Mucosa of descending colon (tissue), 3 donors: ENCODE results near the gene EFHC2. TPM values are rescaled to one million over a fixed set of nuclear protein-coding genes. Genes with fewer than 3 reads are reported as not detected.

Experiments used
- ATAC-seq: fragments of 200-7000 bp; cut with Tn5 transposase; one replicate; pipeline ENCODE4 v1.9.1; 2020; ENCODE audit warnings: mild to moderate bottlenecking, moderate library complexity
- DNase-seq, 3 donors: peaks; one replicate each; pipeline ENCODE4 v3.0.0-alpha.2; 2020
- H3K36me3 ChIP-seq: fragments of 200-600 bp; one replicate; pipeline ENCODE4 v1.8.0; 2021; ENCODE audit warnings: low read depth, mild to moderate bottlenecking
- H3K4me1 ChIP-seq: fragments of 200-600 bp; one replicate; pipeline ENCODE4 v1.8.0; 2021; ENCODE audit warnings: low read depth, mild to moderate bottlenecking
- H3K4me3 ChIP-seq: fragments of 200-600 bp; one replicate; pipeline ENCODE4 v1.8.0; 2021; ENCODE audit warnings: mild to moderate bottlenecking
- H3K9me3 ChIP-seq: fragments of 200-600 bp; one replicate; pipeline ENCODE4 v1.8.0; 2021; ENCODE audit warnings: mild to moderate bottlenecking
- intact Hi-C, 2 donors: fragments of 100-400 bp; cut with DNase I in 1 of 2; cut with micrococcal nuclease in 1 of 2; formaldehyde crosslinking; loops; one replicate each; pipeline versions ENCODE4 v1.11.0 to v1.11.1; 2022; cut with DNase I, micrococcal nuclease
- total RNA-seq, 3 donors: library from RNA; stranded (reverse); fragmentation: NEBNext Ultra II Directional in 2 of 3; extraction: Animal tissue kit (Norgen Biotek cat#: 25700) in 2 of 3; gene quantifications; one replicate each; pipeline versions ENCODE4 v1.2.1 to v1.2.4, GENCODE V29; 2021 to 2023
- TF ChIP-seq, protein P1 (sequence below): fragments of 200-600 bp; IDR thresholded peaks from one replicate; pipeline ENCODE4 v1.8.0; 2022; ENCODE audit warnings: antibody characterized with exemption, mild to moderate bottlenecking
- donor health status: DM: no; HTN: no; CAD: no; lungs with moderate emphysema.
- donor health status: DM: no; HTN: no; CAD: no.
- donor health status: DM: no; HTN: yes; CAD: no.

Gene EFHC2
- total RNA-seq, 3 donors from 2014 or later: 0.78 to 3.0 (median 1.9) TPM

DNA sequence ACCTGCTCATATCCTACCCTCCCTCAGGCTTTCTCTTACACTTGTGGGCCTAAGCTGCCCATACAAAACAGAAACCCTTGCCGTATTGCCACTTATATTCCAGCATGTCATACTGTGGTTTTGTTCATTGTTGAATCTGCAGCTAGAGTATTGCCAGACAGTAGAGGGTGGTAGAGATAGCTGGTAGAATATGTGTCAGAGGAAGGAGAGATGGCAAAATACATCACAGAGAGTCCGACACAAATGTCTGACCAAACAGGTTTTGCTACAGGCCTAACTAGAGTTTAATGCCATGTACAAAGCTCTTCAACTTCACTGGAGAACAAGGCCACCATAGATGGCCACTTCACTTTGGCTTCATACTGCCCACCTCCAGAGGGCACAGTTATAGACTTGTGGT lies 160.1 kb downstream of the EFHC2 start:
- DNase-seq: peak in 1 of 3 donors; percentile 2
- ATAC-seq: peak; percentile 25
- no peaks in the 10 kb centered on the region for H3K4me1 ChIP-seq

GRCh38 chrX:44178274-44179053 lies 165.0 kb downstream of the EFHC2 start:
- Histone ChIP-seq H3K4me3 (no peak overlapping the region), H3K36me3 (no peaks in the 10 kb centered on the region), H3K4me1 (no peaks in the 10 kb centered on the region), H3K9me3 (no peaks in the 10 kb centered on the region)
- ATAC-seq (no peak), DNase-seq (no peak)
- TF ChIP-seq, protein P1, sequence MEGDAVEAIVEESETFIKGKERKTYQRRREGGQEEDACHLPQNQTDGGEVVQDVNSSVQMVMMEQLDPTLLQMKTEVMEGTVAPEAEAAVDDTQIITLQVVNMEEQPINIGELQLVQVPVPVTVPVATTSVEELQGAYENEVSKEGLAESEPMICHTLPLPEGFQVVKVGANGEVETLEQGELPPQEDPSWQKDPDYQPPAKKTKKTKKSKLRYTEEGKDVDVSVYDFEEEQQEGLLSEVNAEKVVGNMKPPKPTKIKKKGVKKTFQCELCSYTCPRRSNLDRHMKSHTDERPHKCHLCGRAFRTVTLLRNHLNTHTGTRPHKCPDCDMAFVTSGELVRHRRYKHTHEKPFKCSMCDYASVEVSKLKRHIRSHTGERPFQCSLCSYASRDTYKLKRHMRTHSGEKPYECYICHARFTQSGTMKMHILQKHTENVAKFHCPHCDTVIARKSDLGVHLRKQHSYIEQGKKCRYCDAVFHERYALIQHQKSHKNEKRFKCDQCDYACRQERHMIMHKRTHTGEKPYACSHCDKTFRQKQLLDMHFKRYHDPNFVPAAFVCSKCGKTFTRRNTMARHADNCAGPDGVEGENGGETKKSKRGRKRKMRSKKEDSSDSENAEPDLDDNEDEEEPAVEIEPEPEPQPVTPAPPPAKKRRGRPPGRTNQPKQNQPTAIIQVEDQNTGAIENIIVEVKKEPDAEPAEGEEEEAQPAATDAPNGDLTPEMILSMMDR: no peak
- intact Hi-C loops: no loop called here

More for the DNA sequence above, 160.1 kb downstream of the EFHC2 start:
- intact Hi-C loops: no loop called here
- Histone ChIP-seq H3K9me3 (no peaks in the 10 kb centered on the region), H3K36me3 (no peaks in the 10 kb centered on the region), H3K4me3 (no peak overlapping the region)
- TF ChIP-seq, protein P1: no peak

DNA sequence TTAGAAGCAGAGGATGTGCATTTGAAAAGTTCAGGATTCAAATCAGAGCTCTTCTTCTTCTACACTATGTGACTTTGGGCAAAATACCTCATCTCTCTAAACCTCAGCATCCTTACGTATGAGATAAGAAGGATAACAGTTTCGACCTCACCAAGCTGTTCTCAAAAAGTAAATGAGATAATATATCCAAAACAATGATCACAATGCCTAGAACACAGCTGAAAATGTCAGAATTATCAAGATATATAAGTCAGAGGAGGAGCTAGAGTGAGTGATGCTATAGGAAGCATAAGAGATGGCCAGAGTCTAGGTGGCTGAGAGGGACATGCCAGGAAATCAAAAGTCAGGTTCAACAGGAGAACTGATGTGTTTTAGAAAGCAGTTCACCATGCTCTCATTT lies 168.0 kb downstream of the EFHC2 start:
- Histone ChIP-seq H3K9me3 (no peaks in the 10 kb centered on the region), H3K4me3 (no peak overlapping the region), H3K4me1 (no peaks in the 10 kb centered on the region), H3K36me3 (no peaks in the 10 kb centered on the region)
- ATAC-seq: no peak
- TF ChIP-seq, protein P1: no peak
- intact Hi-C loops: no loop called here
- no peak for DNase-seq

GRCh38 chrX:44174061-44174460 lies 169.4 kb downstream of the EFHC2 start:
- Histone ChIP-seq H3K36me3 (no peaks in the 10 kb centered on the region), H3K4me1 (no peaks in the 10 kb centered on the region), H3K9me3 (no peaks in the 10 kb centered on the region), H3K4me3 (no peak overlapping the region)
- intact Hi-C loops: no loop called here
- TF ChIP-seq, protein P1: no peak
- ATAC-seq (no peak), DNase-seq (no peak)

GRCh38 chrX:44173219-44173618 lies 170.3 kb downstream of the EFHC2 start:
- no peak overlapping the region for H3K4me3 ChIP-seq
- no peak for DNase-seq
- TF ChIP-seq, protein P1: no peak
- no peak for ATAC-seq
- H3K4me1 ChIP-seq: no peaks in the 10 kb centered on the region
- no peaks in the 10 kb centered on the region for H3K9me3 ChIP-seq
- intact Hi-C loops: no loop called here
- H3K36me3 ChIP-seq: no peaks in the 10 kb centered on the region
